IMR-90 (cell line): ENCODE measurements around the gene PLD2. TPM values are rescaled to one million over a fixed set of nuclear protein-coding genes. Genes with fewer than 3 reads are reported as not detected.

ENCODE experiments used
- ATAC-seq: fragments of 200-7000 bp; cut with Tn5 transposase; 2 replicates; pipeline ENCODE4 v1.9.1; 2020; ENCODE audit warnings: low read depth, mild to moderate bottlenecking, moderate library complexity
- BruUV-seq: library from RNA; stranded (reverse); fragments of 400-500 nt; replicated peaks from 2 replicates; lab custom pipeline; 2021; lab: Mats Ljungman, UMichigan
- CTCF ChIA-PET: fragments of 300-600 bp; formaldehyde crosslinking; extraction: SDS; loops from one replicate; lab custom pipeline; 2021; ENCODE audit warnings: antibody characterized with exemption; lab: Yijun Ruan, JAX
- POLR2A ChIA-PET: fragments of 300-600 bp; sonication (Branson Sonifier 250); formaldehyde crosslinking; loops from one replicate; lab custom pipeline; 2022; ENCODE audit warnings: antibody characterized with exemption; ENCODE audit not compliant: unreplicated experiment; lab: Charles Lee
- DNase-seq: peaks from one replicate; pipeline ENCODE4 v3.0.0; 2013
- H2AFZ ChIP-seq: replicated peaks from 2 replicates; pipeline ENCODE3; 2013; ENCODE audit warnings: low read length, mild to moderate bottlenecking; ENCODE audit not compliant: poor library complexity
- H2AK5ac ChIP-seq: 2 replicates; pipeline ENCODE4 v1.6.1; 2013; ENCODE audit warnings: low read depth, low read length, inconsistent platforms
- H2AK9ac ChIP-seq: replicated peaks from 2 replicates; pipeline ENCODE3; 2013; ENCODE audit warnings: mild to moderate bottlenecking, low read depth, low read length, moderate library complexity; ENCODE audit not compliant: poor library complexity
- H2BK120ac ChIP-seq: 2 replicates; pipeline ENCODE4 v1.6.1; 2013; ENCODE audit warnings: low read depth, low read length, inconsistent platforms
- H2BK15ac ChIP-seq: 3 replicates; pipeline ENCODE4 v1.6.1; 2013; ENCODE audit warnings: low read depth, low read length, inconsistent platforms
- H2BK20ac ChIP-seq: 2 replicates; pipeline ENCODE4 v1.6.1; 2013; ENCODE audit warnings: low read depth, mild to moderate bottlenecking, inconsistent platforms, low read length, moderate library complexity
- H2BK5ac ChIP-seq: 2 replicates; pipeline ENCODE4 v1.6.1; 2013; ENCODE audit warnings: mild to moderate bottlenecking, low read depth, low read length, inconsistent platforms; ENCODE audit not compliant: poor library complexity, severe bottlenecking
- H3K14ac ChIP-seq: replicated peaks from 2 replicates; pipeline ENCODE4 v1.6.1; 2013; ENCODE audit warnings: low read depth, low read length, inconsistent platforms
- H3K18ac ChIP-seq: 2 replicates; pipeline ENCODE4 v1.6.1; 2013; ENCODE audit warnings: low read depth, low read length, control low read depth
- H3K23ac ChIP-seq: 2 replicates; pipeline ENCODE4 v1.6.1; 2013; ENCODE audit warnings: low read depth, low read length, inconsistent platforms
- H3K27ac ChIP-seq: 2 replicates; pipeline ENCODE4 v1.5.1; 2013; ENCODE audit warnings: mild to moderate bottlenecking, control low read depth, low read length; ENCODE audit not compliant: insufficient read depth
- H3K27me3 ChIP-seq: 2 replicates; pipeline ENCODE4 v1.6.1; 2013; ENCODE audit warnings: low read length; ENCODE audit not compliant: control insufficient read depth, insufficient read depth
- H3K36me3 ChIP-seq: 2 replicates; pipeline ENCODE4 v1.6.1; 2013; ENCODE audit warnings: low read length, mixed read lengths; ENCODE audit not compliant: control insufficient read depth, insufficient read depth
- H3K4ac ChIP-seq: 2 replicates; pipeline ENCODE4 v1.6.1; 2013; ENCODE audit warnings: low read depth, low read length, inconsistent platforms
- H3K4me1 ChIP-seq: 2 replicates; pipeline ENCODE4 v1.6.1; 2013; ENCODE audit warnings: low read length, mixed read lengths; ENCODE audit not compliant: control insufficient read depth, insufficient read depth
- H3K4me2 ChIP-seq: 2 replicates; pipeline ENCODE4 v1.6.1; 2013; ENCODE audit warnings: low read depth, mild to moderate bottlenecking, control low read depth, low read length, moderate library complexity
- H3K4me3 ChIP-seq: 2 replicates; pipeline ENCODE4 v1.5.1; 2013; ENCODE audit warnings: low read depth, mild to moderate bottlenecking, control low read depth, low read length, moderate library complexity; ENCODE audit not compliant: insufficient read depth
- H3K56ac ChIP-seq: 2 replicates; pipeline ENCODE4 v1.6.1; 2013; ENCODE audit warnings: low read length, inconsistent platforms; ENCODE audit not compliant: insufficient read depth; ENCODE audit errors: extremely low read depth
- H3K79me1 ChIP-seq, 2 experiments: 2 replicates each; pipeline ENCODE4 v1.6.1; 2013; ENCODE audit warnings: low read length in 2 of 2, inconsistent platforms in 1 of 2, low read depth in 1 of 2
- H3K9ac ChIP-seq: 2 replicates; pipeline ENCODE4 v1.6.1; 2013; ENCODE audit warnings: low read depth, low read length, control low read depth
- H3K9me1 ChIP-seq: 2 replicates; pipeline ENCODE4 v1.6.1; 2013; ENCODE audit warnings: low read length, inconsistent platforms; ENCODE audit not compliant: insufficient read depth
- H3K9me3 ChIP-seq: 2 replicates; pipeline ENCODE4 v1.6.1; 2013; ENCODE audit warnings: low read length; ENCODE audit not compliant: control insufficient read depth, insufficient read depth
- H4K20me1 ChIP-seq: 2 replicates; pipeline ENCODE4 v1.6.1; 2013; ENCODE audit warnings: low read length, inconsistent platforms; ENCODE audit not compliant: insufficient read depth
- H4K5ac ChIP-seq: 2 replicates; pipeline ENCODE4 v1.6.1; 2013; ENCODE audit warnings: mild to moderate bottlenecking, low read depth, low read length, control low read depth
- H4K8ac ChIP-seq, 2 experiments: 2 replicates each; pipeline ENCODE4 v1.6.1; 2013; ENCODE audit warnings: low read depth in 2 of 2, low read length in 2 of 2, control low read depth in 1 of 2, inconsistent platforms in 1 of 2
- H4K91ac ChIP-seq: 2 replicates; pipeline ENCODE4 v1.6.1; 2013; ENCODE audit warnings: low read depth, low read length, inconsistent platforms; ENCODE audit not compliant: insufficient read depth
- CEBPB ChIP-seq: IDR thresholded peaks from 2 replicates; pipeline ENCODE4 v1.6.1; 2012; ENCODE audit warnings: low read depth, low read length, improper control_type of control experiment
- WGBS, 2 experiments: methylation state at CpG; one replicate each; pipeline versions ENCODE4 v1.1.5 to v1.1.7; 2013; ENCODE audit warnings: missing lambda C conversion rate in 2 of 2; ENCODE audit not compliant: insufficient read length in 1 of 2; ENCODE audit errors: extremely low coverage in 2 of 2; 5-methylcytosine and 5-hydroxymethylcytosine counted together
- dilution Hi-C: fragments of 300-500 bp; cut with HindIII; formaldehyde crosslinking; loops from one replicate; pipeline ENCODE4 v1.14.3; 2018; ENCODE audit warnings: low sequenced_read_pairs; ENCODE audit not compliant: unreplicated experiment
- in situ Hi-C: fragments of 300-500 bp; cut with MboI; formaldehyde crosslinking; loops from 3 replicates; pipeline ENCODE4 v1.14.3; 2019; ENCODE audit warnings: low sequenced_read_pairs, inconsistent platforms, mixed read lengths
- intact Hi-C: fragments of 100-400 bp; cut with micrococcal nuclease; formaldehyde crosslinking; loops from 2 replicates; pipeline ENCODE4 v1.10.0; 2022
- polyA plus RNA-seq, 3 experiments: library from polyadenylated mRNA; depleted of rRNA; stranded (reverse); fragments of >200 nt; gene quantifications; 2 replicates each; pipeline ENCODE4 v1.2.3, GENCODE V29; 2012; ENCODE audit warnings: low replicate concordance in 1 of 3
- total RNA-seq: library from RNA; depleted of rRNA; stranded (reverse); fragments of >200 nt; gene quantifications from 2 replicates; pipeline ENCODE4 v1.2.3, GENCODE V29; 2012

The PLD2 gene
- total and polyA plus RNA-seq, 2 of the 4 experiments (the other 2 are of a cell fraction) = 12.5 to 28.0 TPM

DNA sequence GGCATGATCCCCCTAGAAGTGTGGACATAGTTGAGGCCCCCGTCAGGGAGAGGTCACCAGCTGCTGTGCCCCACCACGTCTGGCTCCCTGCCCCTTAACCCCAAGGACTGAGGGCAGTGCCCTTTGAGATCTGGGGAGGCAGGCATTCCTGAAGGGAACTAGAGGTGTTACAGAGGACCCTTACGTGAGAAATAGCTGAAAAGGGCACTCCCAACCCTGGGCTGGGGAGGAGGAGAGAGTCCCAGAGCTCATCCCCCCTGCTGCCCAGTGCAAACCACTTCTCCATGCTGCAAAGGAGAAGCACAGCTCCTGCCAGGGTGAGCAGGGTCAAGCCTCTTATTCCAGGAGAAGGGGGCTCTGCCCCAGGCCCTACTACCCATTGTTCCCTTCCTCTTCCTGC is 15.9 kb downstream of the PLD2 start:
- no peak for TF ChIP-seq CEBPB
- Histone ChIP-seq H3K9ac (no peak overlapping the region), H2AFZ (no peak overlapping the region), H4K91ac (no peak overlapping the region), H2BK20ac (no peak overlapping the region), H3K4me1 (no peaks in the 10 kb centered on the region), H3K18ac (no peak overlapping the region), H2BK15ac (no peak overlapping the region), H3K79me1 (no peaks in the 10 kb centered on the region), H3K27me3 (no peaks in the 10 kb centered on the region), H2AK9ac (no peak overlapping the region), H4K5ac (no peak overlapping the region), H4K8ac (no peak overlapping the region), H3K4ac (no peak overlapping the region), H3K4me2 (no peak overlapping the region), H3K4me3 (no peak overlapping the region), H2BK120ac (no peak overlapping the region), H4K20me1 (no peaks in the 10 kb centered on the region), H3K9me1 (no peaks in the 10 kb centered on the region), H3K14ac (no peak overlapping the region), H3K9me3 (no peaks in the 10 kb centered on the region), H3K23ac (no peak overlapping the region), H3K27ac (no peak overlapping the region), H3K36me3 (peaks cover 31% of the 10 kb centered on the region), H2BK5ac (no peak overlapping the region), H2AK5ac (no peak overlapping the region), H3K56ac (no peak overlapping the region)
- intact Hi-C loops = no loop called here
- dilution Hi-C loops = no loop called here
- ATAC-seq (no peak), DNase-seq (no peak)
- in situ Hi-C loops = no loop called here
- BruUV-seq = no TSS peak
- ChIA-PET CTCF (no interaction called here), POLR2A (interaction anchor here (0.6 kb wide), 1 partner anchor 14 kb away, joined by 3 read pairs; no protein-coding TSS in a partner anchor)
- no CpG with 5 or more reads among the region's 3 CpGs for WGBS, 2 experiments
